ENCODE results near the gene RHOBTB3. TPM values are rescaled to one million over a fixed set of nuclear protein-coding genes. Genes with fewer than 3 reads are reported as not detected.

Gene RHOBTB3
- total RNA-seq, 2 donors from 2014 or later, result 87.3 to 134 TPM

GRCh38 chr5:95822542-95823181, 91.5 kb downstream of the RHOBTB3 start, which contains the start of gene GLRX:
Gene GLRX (minus strand): TSS chr5:95822726. CDS start chr5:95822662, 64 bp downstream.
- no peaks in the 10 kb centered on the region for H3K36me3 ChIP-seq
- peak within 1 kb of the TSS; percentile 56 for H3K4me3 ChIP-seq
- 0% methylated on average over 8 of the region's 8 CpGs for WGBS
- peak within 1 kb of the TSS; percentile 76 to 82 for H3K27ac ChIP-seq
- H3K27me3 ChIP-seq (replicated peaks; ENCODE audit: insufficient read depth), result no peaks in the 10 kb centered on the region
- TF ChIP-seq POLR2AphosphoS5 (IDR thresholded peaks at IDR 0.05), result peak; percentile 79
- no peak for TF ChIP-seq CTCF (IDR thresholded peaks at IDR 0.05)
- peak; percentile 55 for TF ChIP-seq POLR2A (IDR thresholded peaks at IDR 0.05)
- H3K4me1 ChIP-seq (replicated peaks), result peaks cover 3% of the 10 kb centered on the region
- peak; percentile 78 for DNase-seq (ENCODE audit: low spot score)
- intact Hi-C loops (cut with DNase I), result loop anchor here (5.0 kb wide), 1 partner anchor 90 kb away; the partner anchor contains the start of gene RHOBTB3
- no peaks in the 10 kb centered on the region for H3K9me3 ChIP-seq

- Histone ChIP-seq H3K4me1 (replicated peaks) (peaks cover 3% of the 10 kb centered on the region), H3K9me3 (no peaks in the 10 kb centered on the region), H3K27me3 (replicated peaks; ENCODE audit: insufficient read depth) (no peaks in the 10 kb centered on the region), H3K4me3 (peak overlapping the region in 1 of 2 donors; percentile 56), H3K27ac (peak overlapping the region; percentile 76 to 82), H3K36me3 (no peaks in the 10 kb centered on the region)
- DNase-seq (ENCODE audit: low spot score), result no peak
- intact Hi-C loops (cut with DNase I), result loop anchor here (5.0 kb wide), 1 partner anchor 91 kb away; the partner anchor contains the start of gene RHOBTB3
- WGBS, result 47% methylated on average over 7 of the region's 7 CpGs
- no peak for TF ChIP-seq POLR2AphosphoS5 (IDR thresholded peaks at IDR 0.05)
Observed at GRCh38 chr5:95823218-95823737, 92.1 kb downstream of the RHOBTB3 start.

- no peaks in the 10 kb centered on the region for H3K27me3 ChIP-seq (replicated peaks; ENCODE audit: insufficient read depth)
- H3K27ac ChIP-seq, result peak overlapping the region; percentile 76 to 82
- intact Hi-C loops (cut with DNase I), result loop anchor here (5.0 kb wide), 1 partner anchor 92 kb away; the partner anchor contains the start of gene RHOBTB3
- DNase-seq (ENCODE audit: low spot score), result no peak
- WGBS, result 31% methylated on average over 12 of the region's 12 CpGs
- no peaks in the 10 kb centered on the region for H3K9me3 ChIP-seq
- H3K4me1 ChIP-seq (replicated peaks), result peaks cover 3% of the 10 kb centered on the region
- no peak overlapping the region for H3K4me3 ChIP-seq
- no peaks in the 10 kb centered on the region for H3K36me3 ChIP-seq
- no peak for TF ChIP-seq POLR2A (IDR thresholded peaks at IDR 0.05)
- TF ChIP-seq POLR2AphosphoS5 (IDR thresholded peaks at IDR 0.05), result peak; percentile 10
Observed at GRCh38 chr5:95823738-95824609, 92.8 kb downstream of the RHOBTB3 start.

- WGBS, result 94% methylated on average over 5 of the region's 5 CpGs
- Histone ChIP-seq H3K4me1 (replicated peaks) (peaks cover 3% of the 10 kb centered on the region), H3K9me3 (no peaks in the 10 kb centered on the region), H3K4me3 (no peak overlapping the region), H3K36me3 (no peaks in the 10 kb centered on the region), H3K27me3 (replicated peaks; ENCODE audit: insufficient read depth) (no peaks in the 10 kb centered on the region), H3K27ac (peak overlapping the region in 1 of 2 donors; percentile 76)
- TF ChIP-seq POLR2A (IDR thresholded peaks at IDR 0.05) (no peak), POLR2AphosphoS5 (IDR thresholded peaks at IDR 0.05) (no peak), CTCF (IDR thresholded peaks at IDR 0.05) (no peak)
- DNase-seq (ENCODE audit: low spot score), result no peak
- intact Hi-C loops (cut with DNase I), result loop anchor here (5.0 kb wide), 1 partner anchor 92 kb away; the partner anchor contains the start of gene RHOBTB3
Observed at GRCh38 chr5:95824747-95825146, 93.6 kb downstream of the RHOBTB3 start.

GRCh38 chr5:95825495-95825894, 94.4 kb downstream of the RHOBTB3 start:
- Histone ChIP-seq H3K9me3 (no peaks in the 10 kb centered on the region), H3K27ac (no peak overlapping the region), H3K36me3 (no peaks in the 10 kb centered on the region), H3K27me3 (replicated peaks; ENCODE audit: insufficient read depth) (no peaks in the 10 kb centered on the region), H3K4me3 (no peak overlapping the region), H3K4me1 (replicated peaks) (peaks cover 3% of the 10 kb centered on the region)
- WGBS, result 83% methylated on average over 3 of the region's 3 CpGs
- intact Hi-C loops (cut with DNase I), result no loop called here
- DNase-seq (ENCODE audit: low spot score), result no peak
- TF ChIP-seq POLR2A (IDR thresholded peaks at IDR 0.05), result no peak
- no peak for TF ChIP-seq CTCF (IDR thresholded peaks at IDR 0.05)

All from prostate gland (tissue), 2 donors.